Measurements from ENCODE around the gene COG5. TPM values are rescaled to one million over a fixed set of nuclear protein-coding genes. Genes with fewer than 3 reads are reported as not detected.

The COG5 gene
- total and polyA plus RNA-seq, 2 of the 8 experiments (the other 6 are each of a cell fraction or from before 2014, with no cell fraction given), result 10.5 to 28.1 TPM

GRCh38 chr7:107196834-107197610 is 366.7 kb downstream of the COG5 start:
- H2AK5ac ChIP-seq (ENCODE audit: low read depth, low read length), result no peak overlapping the region
- no peak overlapping the region for H3K18ac ChIP-seq (ENCODE audit: extremely low read depth, low read length)
- no peak overlapping the region for H4K5ac ChIP-seq (ENCODE audit: insufficient read length, low read depth, low read length)
- H3K27me3 ChIP-seq (replicated peaks in 1 of 4; ENCODE audit: control insufficient read depth in 3 of 4, extremely low read depth in 1 of 4, insufficient read depth in 3 of 4, low read length in 3 of 4), result no peaks in the 10 kb centered on the region
- no peak overlapping the region for H2AFZ ChIP-seq (ENCODE audit: low read length)
- H2BK20ac ChIP-seq (ENCODE audit: low read length), result no peak overlapping the region
- H3K4me3 ChIP-seq (ENCODE audit: extremely low read depth in 1 of 4, insufficient read depth in 2 of 4, low read depth in 3 of 4, low read length in 4 of 4), result no peak overlapping the region
- ChIA-PET POLR2A (ENCODE audit: partially characterized antibody) (interaction anchor here (1.3 to 1.5 kb wide), 2 partner anchors 9 to 29 kb away, joined by 3 read pairs; partner anchors contain the start of gene HBP1), CTCF (ENCODE audit: partially characterized antibody) (interaction anchor here (1.3 to 2.3 kb wide), 3 partner anchors 17 to 266 kb away, joined by 3 to 6 read pairs (median 5); no protein-coding TSS in a partner anchor)
- no peak overlapping the region for H2BK120ac ChIP-seq (replicated peaks; ENCODE audit: low read depth, low read length)
- no peak overlapping the region for H3K23ac ChIP-seq (ENCODE audit: insufficient read length)
- H3K79me2 ChIP-seq (ENCODE audit: control insufficient read depth in 1 of 2, insufficient read depth in 2 of 2, low read length in 2 of 2), result no peaks in the 10 kb centered on the region
- FAIRE-seq, result no peak
- no peak overlapping the region for H4K91ac ChIP-seq (replicated peaks; ENCODE audit: insufficient read length, low read length)
- no peak overlapping the region for H3K56ac ChIP-seq (replicated peaks; ENCODE audit: insufficient read length, low read depth, low read length)
- WGBS, 2 experiments (ENCODE audit: extremely low coverage in 1 of 2, insufficient coverage in 1 of 2, insufficient read length in 1 of 2, insufficient replicate concordance in 2 of 2, low coverage in 1 of 2, low lambda C conversion rate in 2 of 2, missing lambda C conversion rate in 1 of 2), result 97% methylated on average over 10 of the region's 10 CpGs; no CpG with 5 or more reads in 1 of the 2 experiments
- no peaks in the 10 kb centered on the region for H3K23me2 ChIP-seq (ENCODE audit: low read depth, low read length)
- no peaks in the 10 kb centered on the region for H3K9me3 ChIP-seq (ENCODE audit: insufficient read depth in 2 of 2, low read depth in 1 of 2, low read length in 1 of 2)
- peaks cover 0 to under 1% of the 10 kb centered on the region in 2 experiments for H4K20me1 ChIP-seq (replicated peaks in 1 of 2; ENCODE audit: control insufficient read depth in 1 of 2, insufficient read depth in 2 of 2, low read length in 2 of 2)
- peaks cover 5 to 35% (median 15%) of the 10 kb centered on the region in 4 experiments; a peak in 7 of 8 replicates for H3K36me3 ChIP-seq (ENCODE audit: control insufficient read depth in 2 of 4, insufficient read depth in 4 of 4, low read length in 3 of 4)
- no peaks in the 10 kb centered on the region for H3K79me1 ChIP-seq (ENCODE audit: low read depth, low read length)
- no peak for DNase-seq (ENCODE audit: low read depth in 1 of 2, low spot score in 2 of 2)
- H2BK15ac ChIP-seq (ENCODE audit: low read length), result no peak overlapping the region
- H3K4me1 ChIP-seq (replicated peaks in 1 of 4; ENCODE audit: control insufficient read depth in 3 of 4, insufficient read depth in 4 of 4, low read length in 3 of 4), result no peaks in the 10 kb centered on the region
- H3K4me2 ChIP-seq (ENCODE audit: insufficient read depth in 1 of 2, low read depth in 2 of 2, low read length in 2 of 2), result no peak overlapping the region
- H2BK12ac ChIP-seq (ENCODE audit: low read depth, low read length), result no peak overlapping the region
- no peak overlapping the region for H3K14ac ChIP-seq (ENCODE audit: insufficient read length)
- H3K4ac ChIP-seq (replicated peaks; ENCODE audit: insufficient read length, low read depth, low read length), result no peak overlapping the region
- H3K27ac ChIP-seq (ENCODE audit: low read depth, low read length), result no peak overlapping the region
- no peak overlapping the region for H4K8ac ChIP-seq (ENCODE audit: extremely low read depth, insufficient read depth, low read length)
- no peak overlapping the region for H2BK5ac ChIP-seq (ENCODE audit: low read depth, low read length)
- H3K9ac ChIP-seq (replicated peaks in 1 of 4; ENCODE audit: extremely low read depth in 1 of 4, low read depth in 3 of 4, low read length in 3 of 4), result no peak overlapping the region
- no peak for TF ChIP-seq ZNF274 (IDR thresholded peaks at IDR 0.05; ENCODE audit: borderline replicate concordance, extremely low read depth, low read length)
- TF ChIP-seq HDAC6 (IDR thresholded peaks at IDR 0.05; ENCODE audit: low read depth, low read length), result no peak
- no peak for TF ChIP-seq SP1 (IDR thresholded peaks at IDR 0.05; ENCODE audit: low read depth, low read length)
- TF ChIP-seq EP300 (IDR thresholded peaks at IDR 0.05; ENCODE audit: borderline replicate concordance in 1 of 2, low read depth in 2 of 2, low read length in 2 of 2), result no peak
- no peak for TF ChIP-seq KDM4A (IDR thresholded peaks at IDR 0.05; ENCODE audit: low read depth, low read length, severe bottlenecking)
- no peak for TF ChIP-seq CHD2 (IDR thresholded peaks at IDR 0.05; ENCODE audit: low read length)
- no peak for TF ChIP-seq SP2 (IDR thresholded peaks at IDR 0.05; ENCODE audit: low read length)
- no peak for TF ChIP-seq RXRA (IDR thresholded peaks at IDR 0.05; ENCODE audit: insufficient read depth, low read depth, low read length)
- TF ChIP-seq BACH1 (IDR thresholded peaks at IDR 0.05; ENCODE audit: low read length), result no peak
